ENCODE results near the gene TIMM13.

Gene TIMM13

GRCh38 chr19:2380567-2380966 is 46.8 kb downstream of the TIMM13 start:
- no peak for DNase-seq

GRCh38 chr19:2376784-2377519 is 50.4 kb downstream of the TIMM13 start:
- DNase-seq, result no peak

Measured in inflammatory macrophage treated with lipopolysaccharide for 1 hour (primary cell).